ENCODE data around the gene RGPD3. TPM values are rescaled to one million over a fixed set of nuclear protein-coding genes. Genes with fewer than 3 reads are reported as not detected.
"Not testable (repeated sequence)": the region's sequence is repeated elsewhere in the genome, so short reads cannot be mapped to it uniquely, and the experiment has no call there.

Gene RGPD3
- total RNA-seq, 1 experiment from 2014 or later: 0.11 TPM

DNA sequence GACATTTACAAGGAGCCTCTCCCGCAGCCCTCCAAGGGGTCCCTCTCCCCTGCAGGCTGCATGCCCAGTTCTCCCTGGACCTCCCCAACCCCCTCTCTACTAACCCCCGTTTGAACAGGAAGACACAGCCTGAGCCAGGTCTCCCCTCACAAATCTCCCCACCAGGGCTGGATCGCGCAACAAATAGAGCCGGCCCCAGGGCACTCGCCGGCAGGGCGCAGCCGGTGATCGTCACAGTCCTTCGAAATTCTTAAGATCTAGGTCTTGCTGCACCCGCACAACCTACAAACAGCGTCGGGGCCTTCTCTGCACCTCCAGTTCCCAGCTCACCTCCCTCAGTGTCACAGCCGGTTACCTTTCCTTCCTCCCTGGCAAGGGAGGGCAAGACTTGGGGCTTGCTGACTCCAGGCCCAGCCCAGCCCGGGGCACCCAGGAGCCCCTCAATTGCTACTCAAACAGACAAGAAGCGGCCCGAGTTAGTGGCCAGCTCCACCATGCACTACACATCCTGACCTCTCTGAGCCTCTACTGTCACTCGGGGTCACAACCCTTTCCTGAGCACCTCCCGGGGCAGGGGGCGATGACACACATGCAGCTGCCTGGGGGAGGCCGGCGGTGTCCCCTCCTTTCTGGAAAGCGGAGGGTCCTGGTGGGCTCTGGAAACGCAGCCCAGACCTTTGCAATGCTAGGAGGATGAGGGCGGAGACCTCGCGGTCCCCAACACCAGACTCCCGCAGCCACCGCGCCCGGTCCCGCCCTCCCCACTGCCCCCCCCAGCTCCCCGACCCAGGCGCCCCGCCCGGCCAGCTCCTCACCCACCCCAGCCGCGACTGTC lies 18.6 kb upstream of the RGPD3 start, which contains the start of gene CD8B2:
TSS of gene CD8B2 (plus strand) at position 814 of the 835 bp plus-strand sequence. CDS start 63 bp downstream, outside the sequence.
- not testable (repeated sequence) for DNase-seq (ENCODE audit: low read depth)

DNA sequence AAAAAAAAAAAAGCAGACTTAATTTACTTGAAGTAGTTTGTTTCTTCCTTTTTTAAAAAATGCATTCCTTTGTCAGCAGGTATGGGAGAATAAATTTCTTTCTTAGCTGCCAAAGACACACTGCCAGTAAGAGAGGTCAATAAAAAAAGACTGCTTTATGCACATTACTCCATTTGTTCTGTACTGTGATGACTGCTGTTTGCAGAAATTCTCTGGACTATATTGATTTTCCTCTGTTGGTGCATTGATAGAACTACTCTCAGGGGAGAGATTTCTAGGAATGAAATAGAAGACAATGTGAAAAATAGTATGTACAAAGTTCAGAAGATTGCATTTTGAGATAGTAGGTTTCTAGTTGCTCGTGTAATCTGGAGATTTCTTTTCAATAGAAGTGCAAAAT lies 11.3 kb upstream of the RGPD3 start:
- DNase-seq (ENCODE audit: low read depth): not testable (repeated sequence)

DNA sequence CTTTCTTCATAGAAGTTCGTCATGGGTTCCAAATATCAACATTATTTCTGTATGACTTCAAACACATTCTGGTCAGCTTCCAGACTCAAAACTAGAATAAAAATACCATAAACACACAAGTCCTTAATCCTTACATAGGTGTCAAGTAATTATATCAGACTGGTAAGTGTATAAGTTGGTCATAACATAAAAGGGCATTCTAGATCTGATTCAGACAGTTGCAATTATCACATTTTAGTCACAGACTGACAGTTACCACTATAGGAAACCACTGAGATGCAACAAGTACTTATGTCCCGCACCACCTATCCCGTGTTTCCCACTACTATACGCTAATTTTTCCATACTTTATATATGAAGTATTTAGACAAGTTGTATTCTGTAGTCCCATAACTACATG lies 9.4 kb upstream of the RGPD3 start:
- not testable (repeated sequence) for DNase-seq (ENCODE audit: low read depth)

DNA sequence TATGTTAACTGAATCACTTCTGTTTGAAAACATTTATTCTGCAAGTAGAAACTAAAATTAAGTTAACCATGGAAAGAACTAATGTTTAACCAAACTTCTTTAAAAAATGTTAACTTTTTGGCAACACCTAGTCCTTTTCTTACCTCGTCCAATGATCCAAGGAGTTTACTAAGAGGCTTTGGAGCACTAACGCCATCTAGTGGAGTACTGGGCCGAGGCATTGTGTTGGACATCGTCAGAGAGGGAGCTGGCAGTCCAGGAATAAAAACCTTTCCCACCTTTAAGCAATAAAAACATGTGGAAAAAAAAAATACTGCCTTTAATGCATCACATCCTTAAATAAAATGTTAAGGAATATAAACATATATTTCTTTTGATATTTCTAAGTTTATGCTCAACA lies 2.4 kb upstream of the RGPD3 start:
- not testable (repeated sequence) for DNase-seq (ENCODE audit: low read depth)

DNA sequence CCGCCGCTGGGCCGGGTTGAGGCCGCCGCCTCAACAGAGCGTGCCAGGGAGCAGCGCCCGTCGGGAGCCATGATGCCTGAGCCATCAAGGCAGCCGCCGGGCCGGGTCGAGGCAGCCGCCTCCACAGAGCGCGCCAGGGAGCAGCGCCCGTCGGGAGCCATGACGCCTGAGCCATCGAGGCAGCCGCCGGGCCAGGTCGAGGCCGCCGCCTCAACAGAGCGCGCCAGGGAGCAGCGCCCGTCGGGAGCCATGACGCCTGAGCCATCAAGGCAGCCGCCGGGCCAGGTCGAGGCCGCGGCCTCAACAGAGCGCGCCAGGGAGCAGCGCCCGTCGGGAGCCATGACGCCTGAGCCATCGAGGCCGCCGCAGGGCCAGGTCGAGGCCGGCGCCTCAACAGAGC lies 697 bp downstream of the RGPD3 start:
- DNase-seq (ENCODE audit: low read depth): not testable (repeated sequence)

DNA sequence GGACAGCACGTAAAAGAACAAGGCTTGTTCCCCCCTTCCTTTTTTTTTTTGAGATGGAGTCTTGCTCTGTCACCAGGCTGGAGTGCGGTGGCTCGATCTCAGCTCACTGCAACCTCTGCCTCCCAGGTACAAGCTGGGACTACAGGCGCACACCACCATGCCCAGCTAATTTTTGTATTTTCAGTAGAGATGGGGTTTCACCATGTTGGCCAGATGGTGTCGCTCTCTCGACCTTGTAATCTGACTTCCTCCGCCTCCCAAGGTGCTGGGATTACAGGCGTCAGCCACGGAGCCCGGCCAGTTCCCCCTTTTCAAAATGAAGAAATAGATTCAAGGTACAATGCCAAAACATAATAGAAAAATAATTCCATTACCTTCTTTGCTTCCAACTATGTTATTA lies 6.3 kb downstream of the RGPD3 start:
- not testable (repeated sequence) for DNase-seq (ENCODE audit: low read depth)

DNA sequence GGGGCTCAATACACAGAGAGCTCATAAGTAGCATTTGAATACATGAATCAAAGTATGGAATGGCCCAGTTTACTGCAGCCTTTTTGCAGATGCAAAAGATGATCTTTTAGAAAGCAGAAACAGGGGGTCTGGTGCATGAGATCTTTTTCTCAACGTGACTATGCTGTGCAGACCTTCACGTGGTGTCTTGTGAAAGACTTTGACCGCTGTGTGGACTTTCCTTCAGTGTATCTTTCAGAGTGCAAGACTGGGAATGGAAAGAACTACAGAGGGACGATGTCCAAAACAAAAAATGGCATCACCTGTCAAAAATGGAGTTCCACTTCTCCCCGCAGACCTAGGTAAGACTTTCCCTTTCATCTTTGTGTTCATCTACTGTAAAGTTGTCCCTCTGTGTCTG lies 77.5 kb downstream of the RGPD3 start:
- DNase-seq (ENCODE audit: low read depth): not testable (repeated sequence)

DNA sequence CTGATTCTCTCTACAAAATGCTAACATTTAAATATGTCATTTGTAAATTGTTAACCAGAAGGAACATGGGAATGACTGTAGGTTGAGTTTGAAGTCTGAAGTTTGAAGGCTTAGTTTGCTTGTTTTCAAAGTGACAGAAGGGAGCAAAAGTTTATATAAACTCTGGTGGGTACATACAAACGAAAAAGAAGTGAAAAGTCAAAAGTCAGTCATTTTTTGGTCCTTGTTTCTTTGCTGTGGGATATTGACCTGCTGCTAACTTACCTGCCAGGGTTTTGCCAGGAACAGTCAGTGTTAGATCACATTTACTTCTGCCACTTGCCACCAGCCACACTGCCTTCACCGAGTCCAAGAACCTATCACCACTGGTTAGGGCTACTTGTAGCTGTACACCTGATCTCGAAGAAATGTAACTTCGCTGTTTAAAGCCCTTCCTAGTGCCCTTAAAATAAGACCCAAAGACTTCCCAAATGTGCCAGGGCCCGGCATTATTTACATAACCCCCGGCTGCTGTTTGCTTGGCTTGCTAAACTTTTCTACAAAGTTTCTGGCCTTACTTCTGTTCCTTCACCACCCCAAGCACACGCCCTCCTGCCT lies 79.3 kb downstream of the RGPD3 start:
- not testable (repeated sequence) for DNase-seq (ENCODE audit: low read depth)

DNA sequence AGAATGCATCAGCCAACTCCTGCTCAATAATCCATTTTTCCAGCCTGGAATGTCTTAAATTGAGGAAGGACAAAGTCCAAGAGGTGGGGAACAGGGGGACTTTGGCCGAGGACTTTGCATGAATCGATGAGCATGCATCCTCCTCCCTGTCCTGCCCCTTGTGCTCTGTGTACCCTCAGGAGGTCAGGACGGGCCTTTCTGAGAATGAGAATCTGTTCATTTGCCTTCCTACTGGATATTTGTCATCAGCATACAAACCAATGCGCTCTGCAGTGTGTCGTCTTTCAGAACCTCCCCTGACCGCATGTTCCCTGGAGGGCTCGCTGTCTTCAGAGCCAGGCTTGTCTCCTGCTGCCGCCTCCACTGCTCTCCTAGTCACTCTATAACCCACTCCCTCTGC lies 83.7 kb downstream of the RGPD3 start:
- DNase-seq (ENCODE audit: low read depth): not testable (repeated sequence)

DNA sequence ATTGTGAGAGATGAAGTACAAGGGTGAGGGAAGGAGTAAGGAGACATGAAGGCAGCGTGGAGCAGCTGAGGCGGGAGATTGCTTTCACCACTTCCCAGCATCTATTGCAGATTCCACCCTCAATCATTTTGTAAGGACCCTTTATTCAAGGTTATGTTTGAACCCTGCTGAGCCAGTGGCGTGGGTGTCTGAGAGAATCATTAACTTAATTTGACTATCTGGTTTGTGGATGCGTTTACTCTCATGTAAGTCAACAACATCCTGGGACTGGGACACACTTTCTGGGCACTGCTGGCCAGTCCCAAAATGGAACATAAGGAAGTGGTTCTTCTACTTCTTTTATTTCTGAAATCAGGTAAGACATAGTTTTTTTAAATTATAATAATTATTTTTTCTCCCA lies 86.3 kb downstream of the RGPD3 start:
- DNase-seq (ENCODE audit: low read depth): not testable (repeated sequence)

DNA sequence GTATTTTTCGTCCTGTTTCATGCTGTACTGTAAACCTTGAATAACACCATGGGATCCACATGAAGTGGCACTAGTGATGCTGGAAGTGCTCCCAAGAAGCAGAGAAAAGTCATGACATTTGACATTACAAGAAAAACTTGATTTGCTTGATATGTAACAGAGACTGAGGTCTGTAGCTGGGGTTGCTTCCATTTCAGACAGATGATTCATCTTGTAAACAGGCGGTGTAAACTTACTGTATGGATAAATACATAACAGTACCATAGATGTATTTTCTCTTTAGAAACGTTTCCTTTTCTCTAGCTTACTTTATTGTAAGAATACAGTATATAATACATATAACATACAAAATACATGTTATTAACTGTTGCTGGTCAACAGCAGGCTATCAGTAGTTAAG lies 88.6 kb downstream of the RGPD3 start:
- DNase-seq (ENCODE audit: low read depth): not testable (repeated sequence)

DNA sequence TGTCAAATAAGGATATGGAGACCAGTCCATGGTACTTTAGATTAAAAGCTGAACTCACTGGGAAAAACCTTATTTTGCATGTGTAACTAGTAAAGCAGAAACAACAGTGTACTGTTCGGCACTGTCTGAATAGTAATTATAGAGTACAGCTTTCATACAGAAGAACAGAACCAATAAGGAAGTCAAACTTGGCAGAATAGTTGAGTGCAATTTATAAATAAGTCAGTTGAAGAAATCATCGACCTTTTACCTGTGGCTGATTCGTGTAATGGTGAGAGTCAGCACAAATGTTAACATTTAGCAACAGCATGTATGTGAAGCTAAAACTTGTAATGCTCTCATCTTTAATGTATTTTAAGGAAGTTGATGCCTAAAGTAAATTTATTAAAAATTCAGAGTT lies 99.0 kb downstream of the RGPD3 start:
- not testable (repeated sequence) for DNase-seq (ENCODE audit: low read depth)

DNA sequence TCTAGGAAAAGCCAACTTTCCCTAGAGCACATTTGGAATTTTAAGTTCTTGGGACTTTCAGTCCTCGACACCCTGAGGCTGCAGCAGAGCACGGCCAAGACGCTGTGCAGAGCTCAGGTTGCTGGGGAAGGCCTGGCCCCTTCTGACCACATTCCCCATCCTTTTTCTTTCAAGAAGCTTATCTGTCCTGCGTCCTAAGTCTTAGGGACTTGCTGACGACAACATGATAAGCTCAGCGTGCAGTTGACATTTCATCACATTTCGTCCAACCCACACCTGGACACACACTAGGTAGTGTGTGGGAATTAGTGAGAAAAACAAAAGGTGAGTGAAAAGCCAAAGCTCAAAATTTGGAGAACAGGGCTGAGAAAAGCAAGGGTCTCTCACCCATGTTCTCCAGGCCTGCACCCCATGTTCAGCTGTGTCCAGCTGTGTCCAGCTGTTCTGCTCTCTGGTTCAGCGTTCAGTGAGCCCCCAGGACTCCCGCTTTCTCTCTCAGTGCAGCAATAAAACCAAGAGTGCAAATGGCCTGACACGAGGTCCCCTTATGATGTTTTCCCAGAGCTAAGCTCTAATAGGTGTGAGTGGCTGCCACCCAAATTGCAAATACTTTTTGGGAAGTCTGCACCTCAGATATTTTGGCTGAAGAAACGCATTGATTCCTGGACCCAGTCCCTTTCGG lies 101.9 kb downstream of the RGPD3 start:
- DNase-seq (ENCODE audit: low read depth): no peak

DNA sequence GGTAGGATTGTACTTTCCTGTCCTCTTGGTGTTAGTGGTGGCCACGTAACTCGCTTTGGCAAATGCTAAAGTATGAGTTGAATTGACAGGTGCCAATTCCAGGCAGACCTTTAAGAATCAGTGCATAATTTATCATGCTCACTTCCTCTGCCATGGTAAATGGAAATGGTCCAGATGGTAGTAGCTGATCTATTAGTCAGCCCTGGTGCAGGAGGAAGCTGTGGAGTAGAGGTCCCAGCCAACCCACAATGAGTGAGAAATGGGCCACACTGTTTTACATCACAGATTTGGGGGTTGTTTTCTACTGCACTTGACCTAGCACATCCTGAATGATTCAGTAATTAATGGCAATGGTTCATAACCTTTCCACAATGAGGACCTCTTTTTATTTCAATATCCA lies 104.4 kb downstream of the RGPD3 start:
- no peak for DNase-seq (ENCODE audit: low read depth)

DNA sequence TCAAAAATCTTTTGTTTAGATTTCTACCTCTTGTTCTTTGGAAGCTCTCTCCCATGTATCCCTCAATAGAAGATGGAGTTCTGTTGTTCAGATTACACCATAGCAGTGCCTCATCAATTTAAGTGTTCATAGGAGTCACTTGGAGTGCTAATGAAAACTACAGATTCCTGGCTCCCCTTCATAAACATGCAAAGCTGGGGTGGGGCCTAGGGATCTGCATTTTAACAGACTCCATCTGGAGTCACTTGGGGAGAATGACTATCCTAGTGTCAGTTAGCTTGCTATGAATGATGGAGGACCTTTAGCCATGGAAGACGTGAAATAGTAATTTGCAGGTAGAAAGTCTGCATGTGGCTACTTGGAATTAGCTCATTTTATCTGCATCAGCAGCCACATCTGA lies 105.4 kb downstream of the RGPD3 start:
- no peak for DNase-seq (ENCODE audit: low read depth)

DNA sequence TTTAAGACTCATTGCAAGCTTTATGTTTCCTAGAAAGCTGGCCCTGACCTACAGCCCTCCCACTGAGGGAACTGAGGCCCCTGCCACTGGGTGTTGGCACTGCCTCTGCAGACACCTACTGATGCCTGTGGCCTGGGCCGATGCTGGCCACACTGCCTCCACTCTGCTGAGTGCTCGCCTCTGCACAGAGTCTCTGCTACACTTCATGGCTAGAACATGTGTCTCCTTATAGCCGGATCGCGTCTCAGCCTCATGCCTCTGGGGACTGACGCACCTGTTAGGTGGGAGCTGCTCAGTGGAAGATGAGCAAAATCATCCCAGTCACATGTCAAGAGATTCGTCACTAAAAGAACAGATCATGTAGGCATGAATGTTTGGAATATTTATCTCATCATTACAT lies 108.7 kb downstream of the RGPD3 start:
- no peak for DNase-seq (ENCODE audit: low read depth)

DNA sequence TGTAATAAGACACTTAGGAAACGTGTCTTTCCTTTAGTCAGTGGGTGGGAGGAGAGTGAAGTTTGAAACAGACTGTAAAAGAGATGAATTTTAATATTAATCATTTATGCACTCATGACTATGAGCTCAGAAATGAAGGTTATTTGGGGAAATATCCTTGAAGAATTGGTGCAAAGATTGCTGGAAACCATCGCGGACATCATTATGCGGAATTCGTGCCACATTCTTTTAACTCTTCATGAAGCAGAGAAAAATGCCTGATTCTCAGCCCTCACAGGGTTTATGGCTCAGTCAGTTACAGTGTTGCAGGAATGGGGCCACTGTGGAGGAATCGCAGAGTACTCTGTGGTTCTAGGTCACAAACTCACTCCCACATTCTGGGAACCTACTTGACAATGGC lies 109.7 kb downstream of the RGPD3 start:
- no peak for DNase-seq (ENCODE audit: low read depth)

DNA sequence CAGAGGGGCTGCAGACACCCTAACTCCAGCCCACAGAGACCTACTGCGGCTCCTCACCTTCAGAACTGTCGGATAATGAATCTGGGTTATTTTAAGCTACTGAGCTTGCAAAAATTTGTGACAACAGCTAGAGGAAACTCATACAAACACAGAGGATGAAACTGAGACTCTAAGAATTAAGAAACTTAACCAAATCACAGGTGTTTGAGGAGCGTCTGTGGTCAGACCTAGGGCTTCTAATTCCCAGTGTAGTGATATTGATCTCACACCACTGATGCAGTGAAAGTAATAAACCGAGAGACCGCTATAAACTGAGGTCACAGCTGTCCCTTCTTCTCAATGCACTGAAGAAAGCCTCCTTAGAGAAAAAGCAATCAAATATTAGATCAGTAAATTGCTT lies 110.1 kb downstream of the RGPD3 start:
- DNase-seq (ENCODE audit: low read depth): no peak

DNA sequence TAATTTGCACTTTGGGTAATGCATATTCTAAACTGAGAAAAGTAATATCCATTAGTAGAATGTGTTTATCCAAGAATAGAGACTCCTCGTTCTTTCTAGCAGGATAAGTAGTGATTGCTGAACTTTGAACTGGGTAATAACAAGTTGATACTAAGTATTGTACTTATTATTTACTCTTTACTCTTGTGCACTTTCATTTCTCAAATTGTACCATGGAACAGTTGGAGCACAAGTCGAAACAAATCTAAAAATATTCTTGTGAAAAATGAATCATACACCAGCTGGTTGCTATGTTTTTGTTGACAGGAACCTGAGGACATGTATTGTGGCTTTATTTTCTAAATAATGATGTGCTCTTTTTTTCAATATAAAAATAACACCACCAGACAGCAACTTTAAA lies 111.9 kb downstream of the RGPD3 start:
- DNase-seq (ENCODE audit: low read depth): no peak

DNA sequence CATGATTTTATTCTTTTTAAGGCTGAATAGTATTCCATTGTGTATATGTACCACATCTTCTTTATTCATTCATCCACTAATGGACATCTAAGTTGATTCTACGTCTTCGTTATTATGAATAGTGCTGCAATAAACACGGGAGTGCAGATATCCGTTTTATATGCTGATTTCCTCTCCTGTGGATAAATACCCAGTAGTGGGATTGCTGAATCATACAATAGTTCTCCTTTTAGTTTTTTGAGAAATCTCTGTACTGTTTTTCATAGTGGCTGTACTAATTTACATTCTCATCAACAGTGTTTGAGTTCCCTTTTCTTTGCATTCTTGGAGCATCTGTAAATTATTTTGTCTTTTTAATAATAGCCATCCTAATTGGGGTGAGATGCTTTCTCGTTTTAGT lies 114.5 kb downstream of the RGPD3 start:
- DNase-seq (ENCODE audit: low read depth): no peak

DNA sequence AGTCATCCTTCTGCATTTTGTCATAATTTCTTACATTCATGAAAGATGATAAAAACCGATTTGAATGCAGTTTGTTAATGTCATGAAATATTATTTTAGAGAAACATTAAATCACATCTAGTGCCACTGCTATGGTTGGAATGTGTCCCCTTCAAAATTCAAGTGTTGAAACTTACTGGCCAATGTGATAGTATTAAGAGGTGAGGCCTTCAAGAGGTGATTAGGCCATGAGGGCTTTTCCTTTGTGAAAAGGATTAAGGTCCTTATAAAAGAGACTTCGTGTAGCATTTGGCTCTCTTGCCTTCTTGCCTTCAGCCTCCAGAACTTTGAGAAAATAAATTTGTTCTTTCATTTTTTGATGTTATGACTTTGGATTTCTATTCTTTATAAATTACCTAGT lies 117.2 kb downstream of the RGPD3 start:
- DNase-seq (ENCODE audit: low read depth): no peak

DNA sequence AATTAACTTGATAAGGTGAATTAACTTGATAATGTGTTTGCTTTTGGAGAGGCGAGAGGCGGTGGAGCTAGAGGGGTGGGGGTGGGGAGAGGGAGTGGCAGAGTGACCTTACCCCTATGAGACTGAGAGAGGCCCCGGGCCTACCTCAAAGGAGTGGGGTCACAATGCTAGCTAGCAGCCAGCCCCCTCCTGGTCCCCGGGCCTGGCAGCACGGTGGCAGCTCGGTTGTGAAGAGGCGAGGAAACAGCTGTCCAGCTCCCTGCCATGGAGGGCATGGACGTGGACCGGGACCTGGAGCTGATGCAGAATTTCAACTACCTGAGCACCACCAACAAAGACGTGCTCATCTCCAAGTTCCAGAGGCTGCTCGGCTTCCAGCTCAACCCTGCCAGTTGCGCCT lies 123.9 kb downstream of the RGPD3 start:
- no peak for DNase-seq (ENCODE audit: low read depth)

DNA sequence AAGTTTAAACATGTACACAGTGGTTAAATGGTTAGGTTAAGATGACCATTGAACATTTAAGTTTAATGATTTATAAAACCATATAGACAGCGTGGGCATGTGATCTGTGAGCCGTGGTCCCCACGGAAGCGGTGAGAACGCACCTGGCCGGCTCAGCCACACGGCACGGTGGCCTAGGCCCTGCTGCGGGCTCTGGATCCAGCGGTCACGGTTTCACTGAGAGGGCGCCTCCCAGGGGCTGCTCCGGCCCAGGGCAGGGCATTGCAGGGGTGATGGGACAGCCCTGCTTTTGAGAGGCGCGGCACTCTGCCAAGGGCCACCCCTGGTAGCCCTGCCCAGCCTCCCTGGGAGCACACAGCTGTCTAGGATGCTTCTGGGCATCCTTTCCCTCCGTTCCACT lies 124.9 kb downstream of the RGPD3 start:
- no peak for DNase-seq (ENCODE audit: low read depth)

Data from LHCN-M2 (cell line).